HG03064 (cell line): ENCODE results near the gene MYCBPAP.

Source experiments
- ATAC-seq: cut with Tn5 transposase; IDR thresholded peaks from one replicate; pipeline ENCODE4 v1.9.1; 2021; ENCODE audit warnings: low read depth; ENCODE audit not compliant: unreplicated experiment

Gene MYCBPAP

GRCh38 chr17:50568659-50569058 lies 60.4 kb downstream of the MYCBPAP start:
- no peak for ATAC-seq

GRCh38 chr17:50569592-50569991 lies 61.4 kb downstream of the MYCBPAP start:
- ATAC-seq = no peak

GRCh38 chr17:50570032-50570431 lies 61.8 kb downstream of the MYCBPAP start:
- no peak for ATAC-seq

- ATAC-seq = no peak
Observed at GRCh38 chr17:50570528-50570927, 62.3 kb downstream of the MYCBPAP start.

- ATAC-seq = no peak
Observed at GRCh38 chr17:50571681-50572080, 63.4 kb downstream of the MYCBPAP start.

GRCh38 chr17:50572541-50572940 lies 64.3 kb downstream of the MYCBPAP start:
- ATAC-seq = no peak

- no peak for ATAC-seq
Observed at GRCh38 chr17:50573866-50574611, 65.8 kb downstream of the MYCBPAP start.

- ATAC-seq = no peak
Observed at GRCh38 chr17:50575581-50576210, 67.5 kb downstream of the MYCBPAP start.

- no peak for ATAC-seq
Observed at GRCh38 chr17:50576864-50577263, 68.6 kb downstream of the MYCBPAP start.

GRCh38 chr17:50577451-50577954 lies 69.3 kb downstream of the MYCBPAP start:
- ATAC-seq = no peak

GRCh38 chr17:50578173-50578572 lies 69.9 kb downstream of the MYCBPAP start:
- no peak for ATAC-seq

- no peak for ATAC-seq
Observed at GRCh38 chr17:50579399-50579798, 71.2 kb downstream of the MYCBPAP start.

- ATAC-seq = no peak
Observed at GRCh38 chr17:50580646-50581045, 72.4 kb downstream of the MYCBPAP start.
